ENCODE results near the gene REC8.

The REC8 gene

DNA sequence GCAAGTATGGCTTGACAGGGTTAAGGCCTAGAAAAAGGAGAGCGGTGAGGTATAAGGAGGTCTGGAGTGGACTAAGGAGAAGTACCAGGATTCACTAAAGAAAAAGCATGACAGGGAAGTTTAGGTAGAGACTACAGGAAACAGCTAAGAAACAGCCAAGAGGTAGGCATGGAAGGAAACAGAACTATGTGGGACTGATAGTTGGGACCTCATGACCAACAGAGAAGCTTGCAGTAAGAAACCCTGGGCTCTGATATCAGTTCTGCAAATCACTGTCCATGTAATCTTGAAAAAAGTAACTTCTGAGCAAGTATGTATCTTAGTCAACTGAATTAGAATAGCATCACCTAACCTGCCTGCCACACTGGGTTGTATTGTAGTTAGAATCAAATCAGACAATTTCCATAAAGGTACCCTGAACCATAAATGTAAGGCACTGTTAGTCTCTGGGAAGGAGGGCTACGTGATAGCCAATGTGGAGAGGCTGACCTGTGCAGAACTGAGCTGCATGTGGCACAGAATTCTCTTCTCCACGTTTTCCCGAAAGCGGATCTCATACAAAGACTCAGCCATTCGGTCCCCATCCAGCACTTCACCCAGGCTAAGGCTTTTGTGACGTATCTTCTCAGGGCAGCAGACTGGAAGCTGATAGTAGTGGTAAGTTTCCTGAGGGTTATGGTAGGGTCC, 22.4 kb downstream of the REC8 start:
- H3K4me3 ChIP-seq (ENCODE audit: low read depth, low read length): peak overlapping the region; percentile 86
- TF ChIP-seq, protein P1, sequence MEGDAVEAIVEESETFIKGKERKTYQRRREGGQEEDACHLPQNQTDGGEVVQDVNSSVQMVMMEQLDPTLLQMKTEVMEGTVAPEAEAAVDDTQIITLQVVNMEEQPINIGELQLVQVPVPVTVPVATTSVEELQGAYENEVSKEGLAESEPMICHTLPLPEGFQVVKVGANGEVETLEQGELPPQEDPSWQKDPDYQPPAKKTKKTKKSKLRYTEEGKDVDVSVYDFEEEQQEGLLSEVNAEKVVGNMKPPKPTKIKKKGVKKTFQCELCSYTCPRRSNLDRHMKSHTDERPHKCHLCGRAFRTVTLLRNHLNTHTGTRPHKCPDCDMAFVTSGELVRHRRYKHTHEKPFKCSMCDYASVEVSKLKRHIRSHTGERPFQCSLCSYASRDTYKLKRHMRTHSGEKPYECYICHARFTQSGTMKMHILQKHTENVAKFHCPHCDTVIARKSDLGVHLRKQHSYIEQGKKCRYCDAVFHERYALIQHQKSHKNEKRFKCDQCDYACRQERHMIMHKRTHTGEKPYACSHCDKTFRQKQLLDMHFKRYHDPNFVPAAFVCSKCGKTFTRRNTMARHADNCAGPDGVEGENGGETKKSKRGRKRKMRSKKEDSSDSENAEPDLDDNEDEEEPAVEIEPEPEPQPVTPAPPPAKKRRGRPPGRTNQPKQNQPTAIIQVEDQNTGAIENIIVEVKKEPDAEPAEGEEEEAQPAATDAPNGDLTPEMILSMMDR (IDR thresholded peaks at IDR 0.05; ENCODE audit: low read depth, low read length, missing control alignments): no peak
- in situ Hi-C loops (cut with HindIII; ENCODE audit: low sequenced_read_pairs): no loop called here
- DNase-seq (ENCODE audit: low read depth): no peak

DNA sequence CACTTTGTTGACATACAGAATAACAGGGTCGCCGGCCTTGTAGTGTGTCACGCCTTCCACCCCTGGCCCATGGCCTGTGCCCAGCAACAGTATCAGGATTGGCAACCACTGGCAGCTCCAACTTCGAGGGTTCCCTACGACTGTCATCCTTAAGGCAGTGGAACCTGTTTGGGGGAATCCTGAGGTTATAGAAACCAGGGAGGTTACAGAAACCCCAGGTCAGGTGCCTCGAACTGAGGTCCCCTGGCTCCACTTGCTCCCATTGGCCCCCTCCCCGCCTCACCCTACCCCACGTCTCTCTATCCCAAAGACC, 22.9 kb downstream of the REC8 start:
- H3K4me3 ChIP-seq (ENCODE audit: low read depth, low read length): peak overlapping the region; percentile 86
- TF ChIP-seq, protein P1 (IDR thresholded peaks at IDR 0.05; ENCODE audit: low read depth, low read length, missing control alignments): no peak
- no peak for DNase-seq (ENCODE audit: low read depth)
- in situ Hi-C loops (cut with HindIII; ENCODE audit: low sequenced_read_pairs): no loop called here

DNA sequence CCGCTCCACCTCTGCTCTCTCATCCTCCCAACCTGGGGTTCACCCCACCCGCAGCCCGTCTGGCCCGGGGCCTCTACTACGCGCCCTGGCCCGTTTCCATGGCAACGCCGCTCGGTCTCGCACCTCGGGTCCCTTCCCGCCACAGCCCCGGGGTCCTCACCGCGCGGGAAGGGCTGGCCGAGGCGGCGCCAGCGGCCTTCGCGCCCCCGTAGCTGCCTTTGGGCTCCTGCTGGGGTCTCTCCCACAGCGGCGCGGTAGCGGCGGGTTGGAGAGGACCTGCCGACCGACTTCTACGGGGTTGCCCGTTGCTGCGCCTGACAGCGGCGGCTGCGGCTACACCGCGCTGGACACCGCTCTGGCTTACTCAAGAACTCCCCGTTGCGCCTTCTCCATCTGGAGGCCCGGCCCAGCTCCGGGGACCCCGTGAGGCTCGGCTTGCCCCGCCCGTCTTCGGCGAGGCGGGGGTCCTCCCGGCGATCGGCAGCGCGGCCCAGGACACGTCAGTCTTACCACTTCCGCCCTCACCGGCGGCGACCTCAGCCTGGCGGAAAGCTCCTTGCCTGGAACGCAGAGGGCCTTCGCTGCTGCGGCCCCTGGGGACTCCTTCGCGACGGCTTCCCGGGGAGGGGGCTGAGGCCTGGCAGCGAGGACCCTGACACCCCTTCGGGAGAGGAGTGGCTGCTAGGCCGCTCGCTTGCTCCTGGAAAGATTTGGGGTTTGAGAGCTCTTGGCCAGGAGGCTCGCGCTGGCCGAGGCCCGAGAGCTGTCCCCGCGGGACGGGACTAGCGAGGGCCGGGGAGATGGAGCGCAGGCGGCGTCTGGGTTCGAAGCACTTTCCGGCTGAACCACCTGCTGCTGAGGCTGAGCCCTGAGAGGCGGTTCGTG, 23.5 kb downstream of the REC8 start, which contains the start of gene TM9SF1:
TSS of gene TM9SF1 (minus strand) at position 256 of the 885 bp plus-strand sequence. CDS start 422 bp downstream, outside the sequence.
- TF ChIP-seq, protein P1 (IDR thresholded peaks at IDR 0.05; ENCODE audit: low read depth, low read length, missing control alignments): no peak
- in situ Hi-C loops (cut with HindIII; ENCODE audit: low sequenced_read_pairs): no loop called here
- H3K4me3 ChIP-seq (ENCODE audit: low read depth, low read length): peak within 1 kb of the TSS; percentile 86
- peak; percentile 64 for DNase-seq (ENCODE audit: low read depth)

DNA sequence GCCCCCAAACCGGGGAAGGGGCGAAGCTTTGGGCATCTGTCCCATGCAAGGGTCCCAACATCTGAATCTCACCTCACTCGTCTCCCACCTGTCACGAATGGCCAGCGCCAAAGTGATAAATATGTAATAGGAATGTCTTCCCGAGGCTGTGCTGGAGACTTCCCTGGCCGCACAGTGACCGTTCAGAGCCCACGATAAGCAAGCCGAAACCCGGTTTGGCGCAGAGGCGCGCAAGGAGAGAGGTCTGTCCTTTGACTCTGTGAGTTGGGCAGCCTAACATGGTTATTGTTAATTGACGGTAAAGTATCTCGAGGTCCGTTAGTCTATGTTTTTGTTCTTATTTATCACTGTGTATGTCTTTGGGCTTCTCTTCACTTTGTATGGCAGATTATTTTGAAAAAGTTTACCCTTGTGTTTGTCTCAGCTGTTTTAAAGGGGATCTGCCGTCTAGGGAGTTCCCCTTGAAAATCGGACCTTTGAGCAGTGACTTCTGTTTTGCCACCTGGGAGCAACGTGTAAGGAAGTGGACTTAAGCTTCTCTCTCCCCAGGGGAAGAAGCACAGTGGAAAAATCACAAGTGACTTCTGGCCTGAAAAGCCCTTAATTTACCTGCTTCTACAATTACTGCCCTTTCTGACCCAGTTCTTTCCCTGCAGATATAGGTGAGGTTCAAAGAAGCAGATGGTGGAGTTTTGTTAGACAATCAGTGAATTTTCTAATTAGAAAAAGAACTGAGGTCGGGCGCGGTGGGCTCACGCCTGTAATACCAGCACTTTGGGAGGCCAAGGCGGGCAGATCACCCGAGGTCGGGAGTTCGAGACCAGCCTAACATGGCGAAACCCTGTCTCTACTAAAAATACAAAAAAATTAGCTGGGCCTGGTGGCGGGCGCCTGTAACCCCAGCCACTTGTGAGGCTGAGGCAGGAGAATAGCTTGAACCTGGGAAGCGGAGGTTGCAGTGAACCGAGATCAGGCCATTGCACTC, 24.5 kb downstream of the REC8 start:
- in situ Hi-C loops (cut with HindIII; ENCODE audit: low sequenced_read_pairs): no loop called here
- peak overlapping the region; percentile 86 for H3K4me3 ChIP-seq (ENCODE audit: low read depth, low read length)
- TF ChIP-seq, protein P1 (IDR thresholded peaks at IDR 0.05; ENCODE audit: low read depth, low read length, missing control alignments): no peak
- no peak for DNase-seq (ENCODE audit: low read depth)

DNA sequence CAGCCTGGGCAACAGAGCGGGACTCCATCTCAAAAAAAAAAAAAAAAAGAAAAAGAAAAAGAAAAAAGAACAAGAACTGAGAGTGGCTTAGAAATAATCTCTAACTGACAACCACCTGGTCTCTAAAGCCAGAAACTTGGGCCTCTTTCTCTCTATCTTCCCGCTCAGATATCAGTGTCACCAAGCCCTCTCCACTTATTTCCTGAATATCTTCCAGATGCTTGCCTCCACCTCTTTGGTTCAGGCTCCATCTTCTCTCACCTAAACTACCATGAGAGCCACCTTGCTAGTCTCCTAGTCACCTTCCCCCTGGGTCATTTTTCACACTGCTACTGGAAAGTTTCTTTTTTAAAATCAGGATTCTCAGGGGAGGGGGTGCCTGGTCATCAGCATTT, 25.2 kb downstream of the REC8 start:
- TF ChIP-seq, protein P1 (IDR thresholded peaks at IDR 0.05; ENCODE audit: low read depth, low read length, missing control alignments): no peak
- no peak for DNase-seq (ENCODE audit: low read depth)
- in situ Hi-C loops (cut with HindIII; ENCODE audit: low sequenced_read_pairs): no loop called here
- H3K4me3 ChIP-seq (ENCODE audit: low read depth, low read length): no peak overlapping the region
